Left lung (tissue), 10 donors: Measurements from ENCODE around the gene LMAN1. TPM values are rescaled to one million over a fixed set of nuclear protein-coding genes. Genes with fewer than 3 reads are reported as not detected.

Experiments
- ATAC-seq: fragments of 200-7000 bp; cut with Tn5 transposase; one replicate; pipeline ENCODE4 v1.9.1; 2020; ENCODE audit warnings: moderate library complexity
- DNase-seq, 4 donors: peaks; one replicate each; pipeline ENCODE4 v3.0.0-alpha.2; 2013 to 2020
- H3K27ac ChIP-seq, 2 donors: fragments of 200-600 bp; sonication (generic) in 1 of 2; one replicate each; pipeline versions ENCODE4 v1.5.0 to v1.8.0; 2020 to 2021
- H3K27me3 ChIP-seq, 2 donors: fragments of 200-600 bp; sonication (generic) in 1 of 2; one replicate each; pipeline versions ENCODE4 v1.5.0 to v1.8.0; 2020 to 2021
- H3K36me3 ChIP-seq, 2 donors: fragments of 200-600 bp; sonication (generic) in 1 of 2; one replicate each; pipeline versions ENCODE4 v1.5.0 to v1.8.0; 2020 to 2021
- H3K4me1 ChIP-seq, 2 donors: fragments of 200-600 bp; one replicate each; pipeline ENCODE4 v1.8.0; 2021
- H3K4me3 ChIP-seq, 2 donors: fragments of 200-600 bp; sonication (generic) in 1 of 2; one replicate each; pipeline versions ENCODE4 v1.5.0 to v1.8.0; 2020 to 2021; ENCODE audit warnings: mild to moderate bottlenecking in 1 of 2
- H3K9me3 ChIP-seq, 2 donors: fragments of 200-600 bp; sonication (generic) in 1 of 2; one replicate each; pipeline versions ENCODE4 v1.5.0 to v1.8.0; 2020 to 2021
- intact Hi-C, 2 donors: fragments of 100-400 bp; cut with DNase I; formaldehyde crosslinking; loops; one replicate each; pipeline versions ENCODE4 v1.11.2 to v1.14.2; 2022
- polyA plus RNA-seq, 6 donors: library from polyadenylated mRNA; unstranded; fragments of 120-200 nt; gene quantifications; one replicate each; pipeline ENCODE4 v1.2.1, GENCODE V29; 2013; ENCODE audit not compliant: insufficient read length in 6 of 6
- total RNA-seq, 2 donors: library from RNA; stranded (reverse); fragmentation: NEBNext Ultra II Directional; extraction: Animal tissue kit (Norgen Biotek cat#: 25700); gene quantifications; one replicate each; pipeline ENCODE4 v1.2.1, GENCODE V29; 2021
- TF ChIP-seq, protein P1 (sequence below), 2 donors: fragments of 200-600 bp; sonication (generic) in 1 of 2; IDR thresholded peaks; one replicate each; pipeline versions ENCODE4 v1.5.0 to v1.8.0; 2021; ENCODE audit warnings: antibody characterized with exemption in 2 of 2
- donor health status: DM: no; HTN: yes; CAD: no.
- donor health status: DM: no; HTN: no; CAD: no.

LMAN1 gene
- total and polyA plus RNA-seq, 8 donors, result 88.5 to 112 (median 98.8) TPM

DNA sequence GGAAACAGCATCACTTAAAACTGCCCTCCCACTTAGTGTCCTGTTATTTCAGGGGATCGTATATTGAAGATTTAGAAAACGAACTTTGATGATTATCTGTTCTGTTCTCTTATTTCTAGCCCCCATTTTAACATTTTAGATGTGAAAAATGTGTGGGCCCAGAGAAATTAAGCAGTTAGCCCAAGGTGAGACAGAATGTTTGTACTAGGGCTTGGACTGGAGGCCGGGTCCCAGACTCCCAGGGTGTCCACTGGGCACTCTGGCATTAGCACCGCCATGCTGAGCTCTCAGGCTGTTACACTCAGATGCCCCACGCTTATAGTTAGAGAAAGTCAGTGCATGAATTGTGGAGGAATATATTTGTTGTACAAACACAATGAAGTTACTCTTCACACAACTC lies 80.3 kb downstream of the LMAN1 start:
- H3K36me3 ChIP-seq, result no peaks in the 10 kb centered on the region
- no peak for DNase-seq
- TF ChIP-seq, protein P1, sequence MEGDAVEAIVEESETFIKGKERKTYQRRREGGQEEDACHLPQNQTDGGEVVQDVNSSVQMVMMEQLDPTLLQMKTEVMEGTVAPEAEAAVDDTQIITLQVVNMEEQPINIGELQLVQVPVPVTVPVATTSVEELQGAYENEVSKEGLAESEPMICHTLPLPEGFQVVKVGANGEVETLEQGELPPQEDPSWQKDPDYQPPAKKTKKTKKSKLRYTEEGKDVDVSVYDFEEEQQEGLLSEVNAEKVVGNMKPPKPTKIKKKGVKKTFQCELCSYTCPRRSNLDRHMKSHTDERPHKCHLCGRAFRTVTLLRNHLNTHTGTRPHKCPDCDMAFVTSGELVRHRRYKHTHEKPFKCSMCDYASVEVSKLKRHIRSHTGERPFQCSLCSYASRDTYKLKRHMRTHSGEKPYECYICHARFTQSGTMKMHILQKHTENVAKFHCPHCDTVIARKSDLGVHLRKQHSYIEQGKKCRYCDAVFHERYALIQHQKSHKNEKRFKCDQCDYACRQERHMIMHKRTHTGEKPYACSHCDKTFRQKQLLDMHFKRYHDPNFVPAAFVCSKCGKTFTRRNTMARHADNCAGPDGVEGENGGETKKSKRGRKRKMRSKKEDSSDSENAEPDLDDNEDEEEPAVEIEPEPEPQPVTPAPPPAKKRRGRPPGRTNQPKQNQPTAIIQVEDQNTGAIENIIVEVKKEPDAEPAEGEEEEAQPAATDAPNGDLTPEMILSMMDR (IDR thresholded peaks at IDR 0.05), result no peak
- H3K9me3 ChIP-seq, result no peaks in the 10 kb centered on the region
- H3K4me3 ChIP-seq, result no peak overlapping the region
- ATAC-seq, result no peak
- intact Hi-C loops, result no loop called here
- peaks cover 29 to 100% of the 10 kb centered on the region in 2 donors for H3K27me3 ChIP-seq
- H3K4me1 ChIP-seq, result peaks cover 0 to 3% of the 10 kb centered on the region in 2 donors
- H3K27ac ChIP-seq, result no peak overlapping the region

Other genes starting within 250 kb of the LMAN1 start
- 10 to 100 TPM; 64.4 to 95.9 TPM for gene SEC11C, start 219.4 kb downstream of the LMAN1 start, total RNA-seq
- gene SEC11C, start 219.4 kb downstream of the LMAN1 start, polyA plus RNA-seq, result 100 to 1,000 TPM in 2 of 6 donors, 10 to 100 TPM in 4; 84.8 to 104 (median 94.6) TPM
- gene GRP, start 139.1 kb downstream of the LMAN1 start, total RNA-seq, result 1 to 10 TPM in 1 of 2 donors, under 1 TPM in 1; 0.67 to 1.4 TPM
- 10 to 100 TPM; 51.3 to 75.8 (median 61.0) TPM for gene GRP, start 139.1 kb downstream of the LMAN1 start, polyA plus RNA-seq
- not detected for gene RAX, start 85.8 kb downstream of the LMAN1 start, total RNA-seq
- gene RAX, start 85.8 kb downstream of the LMAN1 start, polyA plus RNA-seq, result not detected
- gene CPLX4, start 40.6 kb downstream of the LMAN1 start, total RNA-seq, result not detected
- not detected for gene CPLX4, start 40.6 kb downstream of the LMAN1 start, polyA plus RNA-seq